Measurements from ENCODE around the gene ROGDI.

Gene ROGDI

GRCh38 chr16:4765511-4766474, 36.6 kb downstream of the ROGDI start:
- no peak for DNase-seq

GRCh38 chr16:4763791-4764190, 38.6 kb downstream of the ROGDI start:
- no peak for DNase-seq

- DNase-seq = no peak
Measured at GRCh38 chr16:4762205-4762604, 40.2 kb downstream of the ROGDI start.

- DNase-seq = no peak
Measured at GRCh38 chr16:4760221-4760910, 42.1 kb downstream of the ROGDI start.

- DNase-seq = no peak
Measured at GRCh38 chr16:4755687-4756086, 46.7 kb downstream of the ROGDI start.

GRCh38 chr16:4754865-4755264, 47.6 kb downstream of the ROGDI start:
- no peak for DNase-seq

GRCh38 chr16:4753227-4753626, 49.2 kb downstream of the ROGDI start:
- no peak for DNase-seq

GRCh38 chr16:4752351-4753100, 49.9 kb downstream of the ROGDI start:
- DNase-seq = no peak

- DNase-seq = no peak
Measured at GRCh38 chr16:4750896-4751295, 51.5 kb downstream of the ROGDI start.

GRCh38 chr16:4749700-4750257, 52.7 kb downstream of the ROGDI start:
- no peak for DNase-seq

GRCh38 chr16:4748682-4749411, 53.6 kb downstream of the ROGDI start:
- DNase-seq = no peak

GRCh38 chr16:4747906-4748681, 54.3 kb downstream of the ROGDI start:
- DNase-seq = no peak

GRCh38 chr16:4746991-4747574, 55.4 kb downstream of the ROGDI start:
- DNase-seq = no peak
